Stomach (tissue), 4 donors: ENCODE measurements around the gene TRIM2.

ENCODE experiments used
- POLR2A ChIP-seq, 4 donors: fragments of 450-650 bp; IDR thresholded peaks; one replicate each; pipeline ENCODE4 v1.6.1; 2016; ENCODE audit warnings: antibody characterized with exemption in 4 of 4, control low read depth in 2 of 4, mild to moderate bottlenecking in 1 of 4, moderate library complexity in 1 of 4
- POLR2AphosphoS5 ChIP-seq, 3 donors: sonication (generic); formaldehyde crosslinking; IDR thresholded peaks; one replicate each; pipeline ENCODE4 v1.6.1; 2016; ENCODE audit warnings: antibody characterized with exemption in 3 of 3

GRCh38 chr4:153207567-153207966 is 3.3 kb downstream of the TRIM2 start:
- TF ChIP-seq POLR2A (IDR thresholded peaks at IDR 0.05) (no peak), POLR2AphosphoS5 (IDR thresholded peaks at IDR 0.05) (no peak)
